LNCAP (cell line): Measurements from ENCODE around the gene OR4D2.
A peak's percentile ranks its signal among the peaks of the same experiment; 100 is the strongest.

ENCODE experiments used
- CTCF ChIP-seq: fragments of 450-650 bp; IDR thresholded peaks from 2 replicates; pipeline ENCODE4 v1.5.1; 2017; ENCODE audit warnings: mild to moderate bottlenecking

The OR4D2 gene

DNA sequence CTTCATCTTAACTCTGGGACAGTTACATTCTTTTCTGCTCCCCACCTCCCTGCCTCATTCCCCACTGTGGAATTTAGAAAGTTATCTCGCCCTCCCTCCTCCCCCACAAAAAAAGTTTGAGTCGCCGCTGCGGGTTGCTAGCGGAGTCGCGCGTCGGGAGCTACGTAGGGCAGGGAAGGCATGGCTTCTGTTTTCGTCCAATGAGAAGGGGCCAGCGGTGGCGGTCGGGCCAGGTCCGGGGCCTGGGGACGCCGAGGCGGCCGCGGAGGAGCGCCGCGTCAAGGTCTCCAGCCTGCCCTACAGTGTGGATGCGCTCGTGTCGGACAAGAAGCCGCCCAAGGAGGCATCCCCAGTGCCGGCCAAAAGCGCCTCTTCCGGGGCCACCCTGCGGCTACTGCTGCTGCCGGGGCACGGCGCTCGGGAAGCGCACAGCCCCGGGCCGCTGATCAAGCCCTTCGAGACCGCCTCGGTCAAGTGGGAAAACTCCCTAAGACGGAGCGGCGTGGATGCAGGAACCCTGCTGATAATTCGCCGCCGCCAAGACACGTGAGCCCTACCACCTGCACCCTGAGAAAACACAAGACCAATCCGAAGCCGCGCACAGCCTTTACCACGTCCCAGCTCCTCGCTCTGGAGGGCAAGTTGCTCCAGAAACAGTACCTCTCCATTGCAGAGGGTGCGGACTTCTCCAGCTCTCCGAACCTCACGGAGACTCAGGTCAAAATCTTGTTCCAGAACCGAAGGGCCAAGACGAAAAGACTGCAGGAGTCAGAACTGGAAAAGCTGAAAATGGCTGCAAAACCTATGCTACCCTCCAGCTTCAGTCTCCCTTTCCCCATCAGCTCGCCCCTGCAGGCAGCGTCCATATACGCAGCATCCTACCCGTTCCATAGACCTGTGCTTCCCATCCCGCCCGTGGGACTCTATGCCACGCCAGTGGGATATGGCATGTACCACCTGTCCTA is 9.7 kb upstream of the OR4D2 start:
- TF ChIP-seq CTCF, result no peak

DNA sequence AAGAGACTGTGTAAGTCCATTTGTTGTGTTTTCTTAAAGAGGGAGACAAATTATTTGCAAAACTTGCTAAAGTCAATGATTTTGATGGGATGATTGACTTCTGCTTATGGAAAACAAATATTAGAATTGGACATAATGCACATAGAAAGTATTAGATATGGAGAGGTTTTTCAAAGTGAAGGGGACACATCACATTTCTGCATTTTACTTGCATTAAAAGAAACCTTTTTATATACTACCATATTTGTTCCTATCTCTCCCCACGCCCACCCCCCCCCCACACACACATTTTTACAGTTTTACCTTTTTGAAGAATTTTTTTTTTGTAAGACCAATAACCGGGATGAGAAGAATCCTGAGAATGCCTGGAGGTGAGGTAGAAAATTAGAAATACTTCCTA is 8.6 kb upstream of the OR4D2 start:
- TF ChIP-seq CTCF, result no peak

- TF ChIP-seq CTCF, result no peak
Observed at GRCh38 chr17:58161566-58161965, 5.2 kb upstream of the OR4D2 start.

- TF ChIP-seq CTCF, result no peak
Observed at GRCh38 chr17:58165981-58166380, 801 bp upstream of the OR4D2 start.

GRCh38 chr17:58170622-58171021 is 3.8 kb downstream of the OR4D2 start:
- TF ChIP-seq CTCF, result no peak

- TF ChIP-seq CTCF, result peak; percentile 58
Observed at GRCh38 chr17:58172369-58173071, 5.7 kb downstream of the OR4D2 start.

DNA sequence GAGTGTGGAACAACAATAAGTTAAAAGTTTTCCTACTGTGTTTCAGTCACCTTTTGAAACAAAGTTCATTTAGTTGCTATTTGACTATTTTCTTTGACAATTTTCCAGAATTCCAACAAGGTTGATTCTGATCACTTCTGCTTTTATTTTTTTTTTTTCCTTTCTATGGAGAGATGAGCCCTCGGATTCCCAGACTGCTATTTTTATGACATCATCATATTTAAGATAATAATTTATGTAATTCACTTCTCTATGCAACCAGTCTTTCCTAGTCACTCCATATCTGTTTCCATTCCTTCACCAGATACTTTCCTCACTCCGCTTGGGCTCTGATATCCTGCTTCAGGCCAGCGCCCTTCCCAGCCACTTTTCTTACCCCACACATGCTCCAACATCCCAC is 8.1 kb downstream of the OR4D2 start:
- TF ChIP-seq CTCF, result no peak
